ENCODE results near the gene TMEM217. TPM values are rescaled to one million over a fixed set of nuclear protein-coding genes. Genes with fewer than 3 reads are reported as not detected.
A peak's percentile ranks its signal among the peaks of the same experiment; 100 is the strongest.
"Not testable (repeated sequence)": the region's sequence is repeated elsewhere in the genome, so short reads cannot be mapped to it uniquely, and the experiment has no call there.

TMEM217 gene
- polyA plus RNA-seq, 3 donors, result 0.09 to 0.29 TPM; not detected in 1

- not testable (repeated sequence) for H3K4me3 ChIP-seq (replicated peaks in 1 of 3; ENCODE audit: low read depth in 2 of 3, low read length in 3 of 3); H3K4me3 Mint-ChIP-seq; H3K36me3 ChIP-seq (replicated peaks in 1 of 2; ENCODE audit: control insufficient read depth in 1 of 2, insufficient read depth in 2 of 2, low read length in 2 of 2); H3K79me2 ChIP-seq (ENCODE audit: insufficient read depth, low read length); H3K9ac ChIP-seq (ENCODE audit: insufficient read depth, low read length, poor library complexity, severe bottlenecking); H3K27ac Mint-ChIP-seq; H2AFZ ChIP-seq (ENCODE audit: insufficient read depth, low read depth, low read length, poor library complexity, severe bottlenecking); H3K27me3 ChIP-seq (ENCODE audit: control insufficient read depth in 2 of 2, insufficient read depth in 2 of 2, low read length in 2 of 2); DNase-seq; H4K20me1 ChIP-seq (ENCODE audit: insufficient read depth, low read length); H3K9me3 ChIP-seq (replicated peaks in 1 of 2; ENCODE audit: control insufficient read depth in 1 of 2, insufficient read depth in 1 of 2, low read length in 2 of 2); H3K27ac ChIP-seq (ENCODE audit: low read depth in 1 of 2, low read length in 2 of 2); H3K36me3 Mint-ChIP-seq; H3K4me2 ChIP-seq (replicated peaks; ENCODE audit: extremely low read depth, low read length, poor library complexity, severe bottlenecking); H3K9me3 Mint-ChIP-seq; H3K27me3 Mint-ChIP-seq (ENCODE audit: low read depth in 3 of 3)
- WGBS (ENCODE audit: insufficient coverage), result no CpG with 5 or more reads among the region's 1 CpG
- H3K4me1 ChIP-seq (ENCODE audit: control insufficient read depth in 1 of 2, insufficient read depth in 2 of 2, low read length in 2 of 2), result peaks cover 16 to 20% of the 10 kb centered on the region in 2 donors
- H3K4me1 Mint-ChIP-seq, result peaks cover 28% of the 10 kb centered on the region
- intact Hi-C loops (cut with micrococcal nuclease), result loop anchor here in 1 of 2 donors (1.0 kb wide), 1 partner anchor 17 kb away; no protein-coding TSS in a partner anchor
Measured at GRCh38 chr6:37194886-37195285, 63.1 kb downstream of the TMEM217 start.

GRCh38 chr6:37192666-37193065, 65.3 kb downstream of the TMEM217 start:
- Histone ChIP-seq H3K9me3 (replicated peaks in 1 of 2; ENCODE audit: control insufficient read depth in 1 of 2, insufficient read depth in 1 of 2, low read length in 2 of 2) (no peaks in the 10 kb centered on the region), H4K20me1 (ENCODE audit: insufficient read depth, low read length) (no peaks in the 10 kb centered on the region), H3K79me2 (ENCODE audit: insufficient read depth, low read length) (no peaks in the 10 kb centered on the region), H3K9ac (ENCODE audit: insufficient read depth, low read length, poor library complexity, severe bottlenecking) (no peak overlapping the region), H2AFZ (ENCODE audit: insufficient read depth, low read depth, low read length, poor library complexity, severe bottlenecking) (peak overlapping the region; percentile 12), H3K4me3 (replicated peaks in 1 of 3; ENCODE audit: low read depth in 2 of 3, low read length in 3 of 3) (no peak overlapping the region), H3K36me3 (replicated peaks in 1 of 2; ENCODE audit: control insufficient read depth in 1 of 2, insufficient read depth in 2 of 2, low read length in 2 of 2) (no peaks in the 10 kb centered on the region), H3K4me2 (replicated peaks; ENCODE audit: extremely low read depth, low read length, poor library complexity, severe bottlenecking) (no peak overlapping the region), H3K27ac (ENCODE audit: low read depth in 1 of 2, low read length in 2 of 2) (no peak overlapping the region), H3K4me1 (ENCODE audit: control insufficient read depth in 1 of 2, insufficient read depth in 2 of 2, low read length in 2 of 2) (peaks cover 34 to 43% of the 10 kb centered on the region in 2 donors), H3K27me3 (ENCODE audit: control insufficient read depth in 2 of 2, insufficient read depth in 2 of 2, low read length in 2 of 2) (no peaks in the 10 kb centered on the region)
- Mint-ChIP-seq H3K4me3 (no peak overlapping the region), H3K9me3 (no peaks in the 10 kb centered on the region), H3K27me3 (ENCODE audit: low read depth in 3 of 3) (no peaks in the 10 kb centered on the region), H3K27ac (peak overlapping the region in 4 of 7 donors; percentile 13 to 57 (median 30)), H3K4me1 (peaks cover 38% of the 10 kb centered on the region), H3K36me3 (no peaks in the 10 kb centered on the region)
- 57% methylated on average over 1 of the region's 3 CpGs for WGBS (ENCODE audit: insufficient coverage)
- no peak for DNase-seq
- intact Hi-C loops (cut with micrococcal nuclease), result no loop called here
- TF ChIP-seq, protein P1, sequence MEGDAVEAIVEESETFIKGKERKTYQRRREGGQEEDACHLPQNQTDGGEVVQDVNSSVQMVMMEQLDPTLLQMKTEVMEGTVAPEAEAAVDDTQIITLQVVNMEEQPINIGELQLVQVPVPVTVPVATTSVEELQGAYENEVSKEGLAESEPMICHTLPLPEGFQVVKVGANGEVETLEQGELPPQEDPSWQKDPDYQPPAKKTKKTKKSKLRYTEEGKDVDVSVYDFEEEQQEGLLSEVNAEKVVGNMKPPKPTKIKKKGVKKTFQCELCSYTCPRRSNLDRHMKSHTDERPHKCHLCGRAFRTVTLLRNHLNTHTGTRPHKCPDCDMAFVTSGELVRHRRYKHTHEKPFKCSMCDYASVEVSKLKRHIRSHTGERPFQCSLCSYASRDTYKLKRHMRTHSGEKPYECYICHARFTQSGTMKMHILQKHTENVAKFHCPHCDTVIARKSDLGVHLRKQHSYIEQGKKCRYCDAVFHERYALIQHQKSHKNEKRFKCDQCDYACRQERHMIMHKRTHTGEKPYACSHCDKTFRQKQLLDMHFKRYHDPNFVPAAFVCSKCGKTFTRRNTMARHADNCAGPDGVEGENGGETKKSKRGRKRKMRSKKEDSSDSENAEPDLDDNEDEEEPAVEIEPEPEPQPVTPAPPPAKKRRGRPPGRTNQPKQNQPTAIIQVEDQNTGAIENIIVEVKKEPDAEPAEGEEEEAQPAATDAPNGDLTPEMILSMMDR (IDR thresholded peaks at IDR 0.05), result no peak

Measured in CD14-positive monocyte (primary cell).